Activated CD4-positive, alpha-beta T cell treated with anti-CD3 and anti-CD28 coated beads, Interleukin-2, amount 50 U/mL, for 16 hours (primary cell): ENCODE data around the gene EFCAB6.

ENCODE experiments used
- DNase-seq: peaks from one replicate; pipeline ENCODE4 v3.0.0-alpha.2; 2020

EFCAB6 gene

GRCh38 chr22:43798492-43798891, 13.6 kb downstream of the EFCAB6 start:
- no peak for DNase-seq

- no peak for DNase-seq
Measured at GRCh38 chr22:43796567-43796966, 15.5 kb downstream of the EFCAB6 start.

DNA sequence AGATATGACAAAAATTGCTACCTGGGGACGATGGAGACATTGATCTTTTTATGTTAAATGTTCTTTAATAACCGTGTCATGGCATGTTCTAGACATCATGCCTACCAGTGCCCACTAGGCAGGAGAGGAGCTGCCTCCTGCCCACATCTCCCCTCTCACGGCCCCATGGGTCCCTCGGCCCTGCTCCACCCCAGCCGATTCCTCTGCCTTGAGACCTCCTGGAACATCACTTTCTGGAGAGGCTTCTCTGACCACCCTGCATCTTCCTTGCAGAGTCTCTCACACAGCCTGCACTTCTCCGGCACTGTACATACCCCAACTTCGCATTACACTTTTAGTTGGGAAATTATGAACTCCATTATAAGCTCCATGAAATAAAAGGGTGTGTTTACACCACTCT, 16.8 kb downstream of the EFCAB6 start:
- no peak for DNase-seq

GRCh38 chr22:43792905-43793304, 19.2 kb downstream of the EFCAB6 start:
- DNase-seq, result no peak

GRCh38 chr22:43789452-43789851, 22.7 kb downstream of the EFCAB6 start:
- no peak for DNase-seq

DNA sequence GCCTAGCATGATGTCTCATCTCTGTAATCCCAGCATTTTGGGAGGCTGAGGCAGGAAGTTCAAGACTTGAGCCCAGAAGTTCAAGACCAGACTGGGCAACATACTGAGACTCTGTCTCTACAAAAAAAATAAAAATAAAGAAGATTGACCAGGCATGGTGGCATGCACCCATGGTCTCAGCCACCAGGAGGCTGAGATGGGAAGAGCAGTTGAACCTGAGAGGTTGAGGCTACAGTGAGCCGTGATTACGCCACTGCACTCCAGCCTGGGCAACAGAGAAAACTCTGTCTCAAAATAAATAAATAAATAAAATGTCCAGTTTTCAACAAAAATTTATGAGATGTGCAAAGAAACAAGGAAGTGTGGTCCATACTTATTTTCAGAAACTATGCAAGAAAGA, 28.3 kb downstream of the EFCAB6 start:
- no peak for DNase-seq

DNA sequence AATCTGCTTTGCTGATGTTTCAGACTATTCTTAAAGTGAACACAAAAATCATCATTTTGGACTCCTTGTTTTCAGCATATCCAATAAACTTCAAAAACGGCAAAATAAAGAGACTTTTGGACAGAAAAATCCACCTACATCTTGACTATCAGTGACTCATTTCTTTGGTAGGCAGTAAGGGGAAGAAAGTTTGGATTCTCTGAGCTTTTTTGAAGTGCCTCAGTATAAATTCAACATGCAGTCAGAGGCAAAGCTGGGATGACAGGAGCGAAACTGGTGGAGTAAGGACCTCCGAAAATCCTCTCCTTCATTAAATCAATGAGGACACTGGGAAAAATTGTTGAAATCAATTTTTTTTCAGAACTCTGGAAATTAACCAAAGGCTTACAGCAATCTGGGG, 29.7 kb downstream of the EFCAB6 start:
- no peak for DNase-seq

GRCh38 chr22:43777286-43777685, 34.8 kb downstream of the EFCAB6 start:
- no peak for DNase-seq

DNA sequence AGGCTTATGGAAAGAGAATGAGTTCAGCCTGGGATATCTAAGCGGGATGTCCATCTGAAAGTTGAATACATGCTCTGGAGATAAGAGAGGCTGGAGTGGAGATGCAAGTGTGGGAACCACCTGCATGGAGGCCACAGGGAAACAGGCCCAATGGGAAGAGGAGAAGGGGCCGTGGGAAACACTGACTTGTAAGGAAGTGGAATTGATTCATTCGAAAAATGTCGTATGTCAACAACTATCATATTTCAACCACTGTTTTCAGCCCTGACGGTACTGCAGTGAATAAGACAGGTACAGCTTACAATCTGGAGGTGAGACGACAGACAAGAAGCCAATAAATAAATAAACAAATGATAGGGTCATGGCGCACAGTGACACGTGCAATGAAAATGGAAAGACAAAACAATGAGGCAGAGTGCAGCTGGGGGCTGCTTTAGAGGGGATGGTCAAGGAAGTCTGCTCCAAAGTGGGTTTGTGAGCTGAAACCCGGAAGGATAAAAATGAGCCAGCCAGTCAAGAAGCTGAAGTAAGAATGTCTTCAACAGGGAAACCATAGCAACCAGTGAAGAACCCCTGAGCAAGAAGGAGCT, 35.9 kb downstream of the EFCAB6 start:
- DNase-seq, result no peak

DNA sequence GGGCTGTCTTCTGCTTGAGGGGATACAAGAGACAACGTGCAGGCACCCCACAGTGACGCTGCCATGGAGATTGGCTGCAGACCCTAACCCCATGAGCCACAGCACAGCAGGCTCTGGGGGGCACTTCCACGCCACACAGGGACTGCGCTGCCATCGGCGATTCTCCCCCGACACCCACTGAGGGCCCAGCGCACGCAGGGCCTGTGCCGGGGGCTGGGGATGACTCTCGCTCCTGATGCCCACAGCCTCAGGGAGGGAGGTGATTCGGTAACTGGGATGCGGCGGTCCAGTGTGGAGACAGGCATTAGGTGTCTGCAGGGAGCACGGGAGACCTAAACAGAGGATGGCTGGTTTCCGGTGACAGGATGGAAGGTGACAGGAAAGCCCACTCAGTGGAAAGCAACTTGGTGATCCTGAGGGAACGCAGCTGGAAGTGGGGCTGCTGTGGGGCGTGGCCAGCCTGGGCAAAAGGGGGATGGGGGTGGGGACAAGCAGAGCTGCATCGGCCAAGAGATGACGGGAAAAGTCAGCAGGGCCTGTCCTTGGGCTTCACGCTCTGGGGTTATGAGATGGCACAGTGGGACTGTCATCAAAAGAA, 37.7 kb downstream of the EFCAB6 start:
- DNase-seq, result no peak

DNA sequence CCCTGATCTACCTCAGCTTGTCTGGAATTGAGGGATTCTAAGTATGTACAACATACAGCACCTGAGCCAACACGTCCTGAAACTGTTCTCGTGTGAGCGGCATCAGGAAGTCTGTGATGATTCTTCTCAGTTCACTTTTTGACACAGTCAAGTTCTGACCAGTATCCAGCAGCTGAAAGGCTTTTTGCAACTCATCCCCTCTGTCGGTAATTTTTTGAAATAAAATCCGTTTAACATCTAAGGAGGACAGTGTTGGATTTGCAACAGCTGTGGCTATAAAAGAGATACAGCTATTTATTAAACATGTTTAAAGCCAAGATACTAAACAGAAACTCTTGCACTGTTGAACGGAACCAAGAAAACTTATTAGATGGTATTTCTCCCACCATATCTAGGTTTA, 39.3 kb downstream of the EFCAB6 start:
- DNase-seq, result no peak

GRCh38 chr22:43755452-43755851, 56.7 kb downstream of the EFCAB6 start:
- DNase-seq, result no peak

- no peak for DNase-seq
Measured at GRCh38 chr22:43755011-43755410, 57.1 kb downstream of the EFCAB6 start.

DNA sequence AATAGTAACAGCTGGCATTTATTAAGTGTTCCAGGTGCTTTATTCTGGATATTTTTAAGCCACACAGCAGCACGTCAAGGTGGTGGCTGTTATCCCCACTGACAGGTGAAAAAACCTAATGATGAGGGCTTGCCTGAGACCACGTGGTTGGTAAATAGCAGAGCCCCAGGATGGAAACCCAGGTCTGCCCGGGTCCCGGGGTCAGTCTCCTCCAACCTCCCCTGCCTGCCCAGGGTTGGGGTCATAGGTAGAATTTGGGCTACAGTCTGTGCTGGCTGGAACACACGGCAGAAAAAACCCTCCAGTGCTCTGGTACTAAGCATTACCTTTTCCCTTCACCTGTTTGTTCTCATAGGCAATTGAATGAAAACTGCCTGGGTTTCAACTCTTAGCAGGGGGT, 57.9 kb downstream of the EFCAB6 start:
- no peak for DNase-seq

- no peak for DNase-seq
Measured at GRCh38 chr22:43753688-43754087, 58.4 kb downstream of the EFCAB6 start.

DNA sequence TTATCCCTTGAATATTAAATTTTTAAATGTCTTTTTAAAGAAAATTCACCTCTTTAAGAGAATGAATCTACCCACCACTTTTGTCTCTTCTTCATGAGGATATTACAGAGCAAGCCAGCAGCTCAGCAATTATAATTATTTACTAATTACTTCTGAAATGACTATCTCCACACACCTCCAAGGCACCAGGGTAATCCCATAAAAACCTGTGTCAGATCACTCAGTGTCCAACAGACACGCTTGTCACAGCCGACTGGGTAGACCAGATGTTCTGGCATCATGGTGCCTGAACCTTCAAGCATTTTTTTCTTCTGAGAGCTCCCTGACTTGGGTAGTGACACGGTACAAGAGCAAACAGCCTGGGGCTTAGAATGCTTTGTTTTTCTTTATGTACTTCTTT, 61.4 kb downstream of the EFCAB6 start:
- DNase-seq, result no peak

DNA sequence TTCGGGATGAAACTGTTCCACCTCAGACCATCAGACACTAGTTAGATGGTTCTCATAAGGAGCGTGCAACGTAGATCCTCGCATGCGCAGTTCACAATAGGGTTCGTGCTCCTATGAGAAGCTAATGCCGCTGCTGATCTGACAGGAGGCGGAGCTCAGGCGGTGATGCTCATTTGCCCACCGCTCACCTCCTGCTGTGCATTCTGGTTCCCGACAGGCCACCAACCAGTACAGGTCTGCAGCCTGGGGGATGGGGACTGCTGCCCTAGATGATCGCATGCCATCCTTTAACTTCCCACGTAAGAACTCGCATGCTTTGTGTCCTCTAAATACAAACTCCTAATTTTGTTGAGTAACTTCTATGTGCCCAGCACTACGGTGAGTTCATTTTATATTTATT, 62.6 kb downstream of the EFCAB6 start:
- DNase-seq, result no peak

DNA sequence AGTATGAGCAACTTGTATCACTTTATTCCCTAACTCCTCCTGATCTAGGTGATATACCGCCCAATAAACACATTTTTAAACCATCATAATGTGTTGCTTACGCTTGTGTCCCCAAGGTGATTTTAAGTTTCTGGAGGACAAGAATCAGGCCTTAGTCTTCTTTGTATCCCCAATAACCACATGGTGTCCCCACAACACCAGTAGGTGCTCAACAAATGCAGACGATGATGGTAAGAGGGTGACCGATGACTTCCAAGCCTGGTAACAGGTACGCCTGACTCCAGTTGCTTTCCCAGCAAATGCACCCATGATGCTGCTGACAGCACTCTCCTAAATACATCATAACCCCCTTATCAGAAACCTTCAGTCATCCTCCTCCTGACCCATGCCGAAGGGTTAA, 64.2 kb downstream of the EFCAB6 start:
- DNase-seq, result no peak

GRCh38 chr22:43747058-43747457, 65.0 kb downstream of the EFCAB6 start:
- DNase-seq, result no peak

DNA sequence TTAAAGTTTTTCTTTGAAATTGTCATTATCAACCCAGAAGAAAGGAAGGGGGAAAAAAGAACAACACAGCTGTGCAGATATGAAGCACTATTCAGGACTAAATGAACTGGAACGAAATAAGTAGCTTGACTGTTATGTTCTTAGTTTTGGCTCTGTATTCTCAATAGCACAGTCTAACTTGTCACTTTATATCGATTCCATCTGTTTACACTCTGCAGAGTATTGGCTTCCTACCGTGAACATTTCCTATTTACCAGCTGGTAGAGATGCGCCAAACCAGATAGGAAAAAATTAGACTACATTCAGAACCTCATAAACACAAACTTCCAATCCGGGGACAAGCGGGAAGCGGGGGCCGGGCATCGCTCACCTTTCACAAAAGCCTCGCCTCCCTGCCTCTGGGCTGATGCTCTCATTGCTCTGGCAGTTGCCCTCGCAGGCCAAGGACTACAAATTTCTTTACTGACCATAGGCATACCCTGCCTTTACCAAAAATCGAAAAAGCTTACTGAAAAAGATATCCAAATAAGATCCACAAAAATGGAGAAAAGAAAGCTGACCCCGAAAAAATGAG, 66.2 kb downstream of the EFCAB6 start:
- DNase-seq, result no peak

- DNase-seq, result no peak
Measured at GRCh38 chr22:43745411-43745770, 66.7 kb downstream of the EFCAB6 start.

DNA sequence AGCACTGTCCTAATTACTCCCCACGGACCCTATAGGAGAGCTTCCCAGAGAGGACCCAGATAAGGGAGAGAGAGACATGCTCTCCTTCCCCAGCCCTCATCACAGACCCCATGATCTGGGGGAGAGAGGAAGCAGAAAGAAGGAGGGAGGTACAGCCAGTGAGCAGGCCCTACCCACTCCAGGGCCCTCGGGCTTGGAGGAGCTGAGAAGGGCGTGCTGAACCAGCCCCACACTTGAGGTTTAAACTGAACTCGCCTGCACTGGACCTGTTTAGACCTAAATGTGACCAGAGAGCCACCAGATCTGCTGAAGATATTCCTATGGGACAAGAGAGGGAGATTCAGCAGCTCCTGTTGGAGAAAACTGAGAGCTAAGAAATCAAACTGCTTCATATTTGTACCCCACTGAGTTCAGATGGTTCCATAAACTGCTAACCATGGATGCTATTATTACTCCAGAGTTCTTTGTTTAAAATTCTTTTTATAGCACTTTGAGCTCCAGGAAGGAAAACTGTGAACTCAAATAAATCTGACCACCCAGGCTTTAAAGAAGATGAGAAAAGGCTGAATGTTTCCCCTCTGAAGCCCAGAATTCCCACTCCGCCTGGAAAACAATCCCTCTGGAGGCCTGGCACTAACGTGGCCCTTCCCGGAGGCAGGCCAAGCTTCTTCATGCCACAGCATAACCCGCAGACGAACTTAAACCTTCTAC, 67.2 kb downstream of the EFCAB6 start:
- no peak for DNase-seq

DNA sequence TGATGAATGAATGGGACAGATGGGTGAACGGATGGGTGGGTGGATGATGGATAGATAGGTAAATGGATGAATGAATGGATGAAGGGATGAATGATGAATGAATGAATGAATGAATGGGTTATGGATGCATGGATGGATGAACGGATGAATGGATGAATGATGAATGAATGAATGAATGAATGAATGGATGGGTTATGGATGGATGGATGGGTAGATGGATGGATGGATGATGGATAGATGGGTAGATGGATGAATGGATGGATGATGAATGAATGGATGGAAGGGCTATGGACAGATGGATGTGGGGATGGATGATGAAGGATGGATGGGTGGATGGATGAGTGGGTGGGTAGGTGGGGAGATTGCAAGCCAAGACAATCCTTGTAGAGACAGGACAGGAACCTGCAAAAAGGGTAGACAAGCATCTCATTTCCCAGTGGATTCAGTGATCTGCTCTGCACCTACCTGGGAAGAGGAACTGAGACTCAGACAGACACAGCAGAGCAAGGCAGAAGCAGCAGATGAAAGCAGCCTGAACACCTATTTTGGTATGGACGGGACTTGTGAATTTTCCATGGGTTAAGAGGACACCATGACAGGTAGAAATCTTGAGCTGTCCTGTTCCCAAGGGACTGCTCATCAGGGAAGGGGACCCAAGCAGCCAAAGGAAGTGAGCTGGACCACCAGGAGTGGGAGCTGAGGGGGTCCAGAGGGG, 68.0 kb downstream of the EFCAB6 start:
- DNase-seq, result no peak

GRCh38 chr22:43743131-43743530, 69.0 kb downstream of the EFCAB6 start:
- no peak for DNase-seq
